MM.1S (cell line): Measurements from ENCODE around the gene WWC2.
A peak's percentile ranks its signal among the peaks of the same experiment; 100 is the strongest.

Experiments
- DNase-seq: peaks from one replicate; pipeline ENCODE4 v3.0.0-alpha.2; 2015
- H2AFZ ChIP-seq: fragments of 300-600 bp; sonication (generic); 2 replicates; pipeline ENCODE4 v1.6.0; 2016; ENCODE audit warnings: antibody characterized with exemption, low read length
- H3F3A ChIP-seq: fragments of 300-600 bp; sonication (generic); 2 replicates; pipeline ENCODE4 v1.6.1; 2016; ENCODE audit warnings: mild to moderate bottlenecking, antibody characterized with exemption, low read length, moderate library complexity, mixed read lengths; ENCODE audit not compliant: insufficient read depth
- H3K27ac ChIP-seq: fragments of 300-600 bp; sonication (generic); 2 replicates; pipeline ENCODE4 v1.5.1; 2016; ENCODE audit warnings: mild to moderate bottlenecking, low read length
- H3K27me3 ChIP-seq: fragments of 300-600 bp; sonication (generic); replicated peaks from 2 replicates; pipeline ENCODE4 v1.6.0; 2016; ENCODE audit warnings: low read length; ENCODE audit not compliant: insufficient read depth
- H3K36me3 ChIP-seq: fragments of 300-600 bp; sonication (generic); replicated peaks from 2 replicates; pipeline ENCODE4 v1.6.1; 2016; ENCODE audit warnings: mild to moderate bottlenecking, low read length, mixed read lengths; ENCODE audit not compliant: insufficient read depth
- H3K4me1 ChIP-seq: fragments of 300-600 bp; sonication (generic); 2 replicates; pipeline ENCODE4 v1.6.1; 2016; ENCODE audit warnings: low read length, mixed read lengths
- H3K4me2 ChIP-seq: fragments of 300-600 bp; sonication (generic); 2 replicates; pipeline ENCODE4 v1.6.0; 2016; ENCODE audit warnings: low read depth, low read length
- H3K4me3 ChIP-seq: fragments of 300-600 bp; sonication (generic); 2 replicates; pipeline ENCODE4 v1.5.1; 2016; ENCODE audit warnings: low read length, mixed read lengths
- H3K79me2 ChIP-seq: fragments of 300-600 bp; sonication (generic); 2 replicates; pipeline ENCODE4 v1.6.1; 2016; ENCODE audit warnings: mixed run types, low read length, mixed read lengths
- H3K9ac ChIP-seq: fragments of 300-600 bp; sonication (generic); 2 replicates; pipeline ENCODE4 v1.6.1; 2016; ENCODE audit warnings: low read length, mixed read lengths
- H3K9me2 ChIP-seq: fragments of 300-600 bp; sonication (generic); replicated peaks from 2 replicates; pipeline ENCODE4 v1.6.1; 2016; ENCODE audit warnings: mild to moderate bottlenecking, low read length, mixed read lengths; ENCODE audit not compliant: insufficient read depth
- H3K9me3 ChIP-seq: fragments of 300-600 bp; sonication (generic); replicated peaks from 2 replicates; pipeline ENCODE4 v1.6.1; 2016; ENCODE audit warnings: mild to moderate bottlenecking, low read length, mixed read lengths; ENCODE audit not compliant: insufficient read depth
- H4K20me1 ChIP-seq: fragments of 300-600 bp; sonication (generic); 2 replicates; pipeline ENCODE4 v1.6.1; 2016; ENCODE audit warnings: mild to moderate bottlenecking, low read length, moderate library complexity, mixed read lengths; ENCODE audit not compliant: insufficient read depth
- EZH2 ChIP-seq: fragments of 300-600 bp; sonication (generic); optimal IDR thresholded peaks from 2 replicates; pipeline ENCODE3; 2017; ENCODE audit warnings: low read depth, mild to moderate bottlenecking, antibody characterized with exemption, low read length, mixed read lengths
- EZH2phosphoT487 ChIP-seq: fragments of 300-600 bp; sonication (generic); IDR thresholded peaks from 2 replicates; pipeline ENCODE4 v1.6.1; 2018; ENCODE audit warnings: antibody characterized with exemption, low read length
- TF ChIP-seq, protein P1 (sequence below): fragments of 300-600 bp; sonication (generic); IDR thresholded peaks from 2 replicates; pipeline ENCODE4 v1.5.1; 2016; ENCODE audit warnings: antibody characterized with exemption, low read length, mixed read lengths

Gene WWC2

DNA sequence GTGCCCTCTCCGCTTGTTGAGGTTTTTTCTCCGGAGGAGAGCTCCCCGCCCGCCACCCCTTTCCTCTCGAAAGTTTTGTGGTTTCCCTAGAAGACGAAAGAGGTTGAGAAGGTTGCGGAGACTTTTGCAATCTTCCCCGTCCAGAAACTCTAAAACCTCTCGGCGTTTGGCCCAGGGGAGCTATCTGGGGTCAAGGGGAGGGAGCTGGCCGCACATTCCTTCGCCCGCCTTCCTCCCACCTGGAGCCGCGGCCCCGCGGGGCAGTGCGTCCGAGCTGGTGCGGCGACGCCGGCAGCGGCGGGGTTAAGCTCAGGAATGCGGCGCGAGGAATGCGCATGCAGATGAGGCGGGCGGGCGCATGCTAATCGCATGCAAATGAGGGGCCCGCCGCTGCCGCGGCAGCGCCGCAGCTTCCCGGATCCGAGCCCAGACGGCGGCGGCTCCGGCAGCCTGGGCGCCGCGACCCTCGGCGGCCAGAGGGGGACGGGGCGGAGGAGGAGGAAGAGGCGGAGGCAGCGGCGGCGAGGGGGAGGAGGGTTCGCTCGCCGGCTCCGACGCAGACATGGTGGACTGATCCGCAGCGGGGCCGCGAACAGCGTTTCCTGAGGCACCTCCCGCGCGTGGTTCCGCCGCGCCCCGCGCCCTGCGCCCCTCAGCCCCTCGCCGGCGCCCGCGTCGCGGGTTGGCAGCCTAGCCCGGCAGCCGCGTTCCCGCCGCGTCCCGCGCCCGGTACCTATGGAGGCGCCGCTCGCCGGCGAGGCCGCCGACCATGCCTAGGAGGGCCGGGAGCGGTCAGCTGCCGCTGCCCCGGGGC, at the start of gene WWC2:
Gene WWC2 (plus strand): TSS at position 535 of the 814 bp plus-strand sequence. CDS start 235 bp downstream, at position 770.
- peaks cover 22% of the 10 kb centered on the region for H3K27me3 ChIP-seq
- no peaks in the 10 kb centered on the region for H3K36me3 ChIP-seq
- peak within 1 kb of the TSS; percentile 83 for H3K4me3 ChIP-seq
- peak; percentile 88 for DNase-seq
- peaks cover 4% of the 10 kb centered on the region; the same call in 1 of the 2 replicates for H3K79me2 ChIP-seq
- H4K20me1 ChIP-seq, result no peaks in the 10 kb centered on the region
- H2AFZ ChIP-seq, result peak within 1 kb of the TSS; percentile 99
- H3K4me1 ChIP-seq, result no peaks in the 10 kb centered on the region; the same call in 1 of the 2 replicates
- peak within 1 kb of the TSS; percentile 87 for H3K4me2 ChIP-seq
- peak within 1 kb of the TSS; percentile 81; the same call in 1 of the 2 replicates for H3K27ac ChIP-seq
- H3K9ac ChIP-seq, result peak within 1 kb of the TSS; percentile 62; the same call in 1 of the 2 replicates
- H3K9me3 ChIP-seq, result no peaks in the 10 kb centered on the region
- peaks cover 5% of the 10 kb centered on the region for H3F3A ChIP-seq
- H3K9me2 ChIP-seq, result no peaks in the 10 kb centered on the region
- TF ChIP-seq EZH2phosphoT487 (no peak), EZH2 (no peak)
- TF ChIP-seq, protein P1, sequence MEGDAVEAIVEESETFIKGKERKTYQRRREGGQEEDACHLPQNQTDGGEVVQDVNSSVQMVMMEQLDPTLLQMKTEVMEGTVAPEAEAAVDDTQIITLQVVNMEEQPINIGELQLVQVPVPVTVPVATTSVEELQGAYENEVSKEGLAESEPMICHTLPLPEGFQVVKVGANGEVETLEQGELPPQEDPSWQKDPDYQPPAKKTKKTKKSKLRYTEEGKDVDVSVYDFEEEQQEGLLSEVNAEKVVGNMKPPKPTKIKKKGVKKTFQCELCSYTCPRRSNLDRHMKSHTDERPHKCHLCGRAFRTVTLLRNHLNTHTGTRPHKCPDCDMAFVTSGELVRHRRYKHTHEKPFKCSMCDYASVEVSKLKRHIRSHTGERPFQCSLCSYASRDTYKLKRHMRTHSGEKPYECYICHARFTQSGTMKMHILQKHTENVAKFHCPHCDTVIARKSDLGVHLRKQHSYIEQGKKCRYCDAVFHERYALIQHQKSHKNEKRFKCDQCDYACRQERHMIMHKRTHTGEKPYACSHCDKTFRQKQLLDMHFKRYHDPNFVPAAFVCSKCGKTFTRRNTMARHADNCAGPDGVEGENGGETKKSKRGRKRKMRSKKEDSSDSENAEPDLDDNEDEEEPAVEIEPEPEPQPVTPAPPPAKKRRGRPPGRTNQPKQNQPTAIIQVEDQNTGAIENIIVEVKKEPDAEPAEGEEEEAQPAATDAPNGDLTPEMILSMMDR, result no peak

DNA sequence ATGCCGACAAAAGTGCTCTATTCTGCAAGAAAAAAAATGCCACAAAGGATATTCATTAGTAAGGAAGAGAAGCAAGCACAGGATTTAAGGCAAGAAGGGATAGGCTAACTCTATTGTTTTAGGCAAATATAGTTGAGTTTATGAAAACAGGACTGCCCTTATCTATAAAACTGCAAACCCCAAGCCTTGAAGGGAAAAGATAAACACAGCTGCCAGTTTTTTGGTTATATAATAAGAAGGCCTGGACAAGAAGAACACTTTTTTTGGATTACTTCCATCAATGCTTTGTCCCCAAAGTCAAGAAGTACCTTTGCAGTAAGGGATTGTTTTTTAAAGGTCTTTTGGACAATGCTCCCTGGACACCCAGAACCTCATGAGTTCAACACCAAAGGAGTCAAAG, 45.4 kb upstream of the WWC2 start:
- no peaks in the 10 kb centered on the region for H3K4me1 ChIP-seq
- TF ChIP-seq, protein P1, result no peak
- TF ChIP-seq EZH2 (no peak), EZH2phosphoT487 (no peak)

DNA sequence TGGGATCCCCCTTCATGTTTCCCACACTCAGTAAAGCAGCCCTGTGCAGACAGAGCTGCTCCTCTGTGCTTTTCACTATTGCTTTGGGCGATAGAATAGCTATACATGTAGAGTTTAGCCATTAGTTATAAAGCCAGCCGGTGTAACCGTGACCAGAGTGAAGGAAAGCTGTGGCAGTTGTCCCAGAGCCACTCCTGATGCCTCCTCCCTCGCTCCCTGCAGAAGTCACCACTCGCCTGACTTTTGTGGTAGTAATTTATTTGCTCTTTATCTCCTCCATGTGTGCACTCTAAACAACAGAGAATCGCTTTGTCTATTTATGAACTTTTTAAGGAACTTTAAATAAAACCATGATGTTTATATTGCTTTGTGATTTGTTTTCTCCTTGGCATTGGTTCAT, 41.8 kb upstream of the WWC2 start:
- Histone ChIP-seq H3K9ac (no peak overlapping the region), H3K27me3 (no peaks in the 10 kb centered on the region), H3K4me3 (no peak overlapping the region), H3K9me2 (no peaks in the 10 kb centered on the region), H3K27ac (no peak overlapping the region), H3K4me1 (0 out of 2 replicates have a peak, but pooled peaks cover 4% of the 10 kb centered on the region), H2AFZ (no peak overlapping the region), H3K36me3 (no peaks in the 10 kb centered on the region), H3K4me2 (no peak overlapping the region), H3F3A (no peaks in the 10 kb centered on the region), H4K20me1 (no peaks in the 10 kb centered on the region), H3K79me2 (no peaks in the 10 kb centered on the region), H3K9me3 (no peaks in the 10 kb centered on the region)
- TF ChIP-seq EZH2phosphoT487 (no peak), EZH2 (no peak)
- TF ChIP-seq, protein P1, result no peak
- no peak for DNase-seq

More for the DNA sequence above, 45.4 kb upstream of the WWC2 start:
- Histone ChIP-seq H3K9me2 (no peaks in the 10 kb centered on the region), H3K9me3 (no peaks in the 10 kb centered on the region), H3K27ac (no peak overlapping the region), H3K4me2 (no peak overlapping the region), H3K4me3 (no peak overlapping the region), H3K27me3 (no peaks in the 10 kb centered on the region), H4K20me1 (no peaks in the 10 kb centered on the region), H3K9ac (no peak overlapping the region), H3K36me3 (no peaks in the 10 kb centered on the region), H3F3A (no peaks in the 10 kb centered on the region), H2AFZ (no peak overlapping the region), H3K79me2 (no peaks in the 10 kb centered on the region)
- no peak for DNase-seq
